CD14-positive monocyte (primary cell): Measurements from ENCODE around the gene ZFHX3. TPM values are rescaled to one million over a fixed set of nuclear protein-coding genes. Genes with fewer than 3 reads are reported as not detected.

Experiments used
- DNase-seq, 3 donors: peaks; one replicate each; pipeline ENCODE4 v3.0.0-alpha.2; 2011 to 2022
- H2AFZ ChIP-seq: 2 replicates; pipeline ENCODE4 v1.6.0; 2012; ENCODE audit warnings: mild to moderate bottlenecking, low read depth, low read length, inconsistent platforms; ENCODE audit not compliant: insufficient read depth, poor library complexity, severe bottlenecking
- H3K27ac ChIP-seq, 2 donors: 1 replicate in 1 of 2; 2 replicates in 1 of 2; pipeline ENCODE4 v1.5.1; 2012 to 2013; ENCODE audit warnings: low read length in 2 of 2, control low read depth in 1 of 2, inconsistent platforms in 1 of 2, low read depth in 1 of 2, mild to moderate bottlenecking in 1 of 2
- H3K27me3 ChIP-seq, 2 donors: one replicate each; pipeline versions ENCODE4 v1.6.0 to v1.6.1; 2011 to 2013; ENCODE audit warnings: low read length in 2 of 2; ENCODE audit not compliant: control insufficient read depth in 2 of 2, insufficient read depth in 2 of 2
- H3K36me3 ChIP-seq, 2 donors: replicated peaks in 1 of 2; 1 replicate in 1 of 2; 2 replicates in 1 of 2; pipeline versions ENCODE4 v1.5.1 to v1.6.1; 2012 to 2013; ENCODE audit warnings: low read length in 2 of 2, control low read depth in 1 of 2, inconsistent platforms in 1 of 2, mild to moderate bottlenecking in 1 of 2; ENCODE audit not compliant: insufficient read depth in 2 of 2, control insufficient read depth in 1 of 2
- H3K4me1 ChIP-seq, 2 donors: 1 replicate in 1 of 2; 2 replicates in 1 of 2; pipeline versions ENCODE4 v1.5.1 to v1.6.1; 2012 to 2013; ENCODE audit warnings: low read length in 2 of 2, control low read depth in 1 of 2, inconsistent platforms in 1 of 2, mild to moderate bottlenecking in 1 of 2, moderate library complexity in 1 of 2; ENCODE audit not compliant: insufficient read depth in 2 of 2, control insufficient read depth in 1 of 2
- H3K4me2 ChIP-seq: replicated peaks from 2 replicates; pipeline ENCODE3; 2012; ENCODE audit warnings: low read length, moderate library complexity, mild to moderate bottlenecking; ENCODE audit not compliant: poor library complexity, severe bottlenecking; ENCODE audit errors: extremely low read depth
- H3K4me3 ChIP-seq, 3 experiments: fragments of 200-600 bp in 1 of 3; sonication (generic) in 1 of 3; replicated peaks in 1 of 3; 1 replicate in 2 of 3; 2 replicates in 1 of 3; pipeline ENCODE4 v1.5.1; 2011 to 2013; ENCODE audit warnings: low read length in 3 of 3, mild to moderate bottlenecking in 3 of 3, control low read depth in 2 of 3, low read depth in 2 of 3, inconsistent platforms in 1 of 3, moderate library complexity in 1 of 3
- H3K79me2 ChIP-seq: 2 replicates; pipeline ENCODE4 v1.6.0; 2012; ENCODE audit warnings: mild to moderate bottlenecking, control low read depth, inconsistent platforms, low read length, moderate library complexity; ENCODE audit not compliant: insufficient read depth
- H3K9ac ChIP-seq: 2 replicates; pipeline ENCODE4 v1.6.0; 2017; ENCODE audit warnings: low read length, mild to moderate bottlenecking; ENCODE audit not compliant: insufficient read depth, poor library complexity, severe bottlenecking
- H3K9me3 ChIP-seq, 2 donors: replicated peaks in 1 of 2; 1 replicate in 1 of 2; 2 replicates in 1 of 2; pipeline versions ENCODE4 v1.5.1 to v1.6.1; 2012 to 2013; ENCODE audit warnings: low read length in 2 of 2, control low read depth in 1 of 2; ENCODE audit not compliant: control insufficient read depth in 1 of 2, insufficient read depth in 1 of 2
- H4K20me1 ChIP-seq: 2 replicates; pipeline ENCODE4 v1.6.0; 2012; ENCODE audit warnings: mild to moderate bottlenecking, low read length, control low read depth, moderate library complexity; ENCODE audit not compliant: insufficient read depth
- H3K27ac Mint-ChIP-seq, 7 donors: one replicate each; pipeline ENCODE4 v1.8.0; 2020; ENCODE audit warnings: mild to moderate bottlenecking in 7 of 7, mixed read lengths in 7 of 7, moderate library complexity in 6 of 7, inconsistent platforms in 2 of 7
- H3K27me3 Mint-ChIP-seq, 3 donors: one replicate each; pipeline ENCODE4 v1.8.0; 2021 to 2022; ENCODE audit warnings: low read depth in 3 of 3, mild to moderate bottlenecking in 3 of 3, mixed read lengths in 3 of 3, moderate library complexity in 3 of 3, inconsistent platforms in 1 of 3
- H3K36me3 Mint-ChIP-seq, 2 donors: one replicate each; pipeline ENCODE4 v1.8.0; 2020; ENCODE audit warnings: mixed read lengths in 2 of 2, inconsistent platforms in 1 of 2, mild to moderate bottlenecking in 1 of 2
- H3K4me1 Mint-ChIP-seq: one replicate; pipeline ENCODE4 v1.8.0; 2020; ENCODE audit warnings: mild to moderate bottlenecking, mixed read lengths
- H3K4me3 Mint-ChIP-seq, 2 donors: one replicate each; pipeline ENCODE4 v1.8.0; 2020; ENCODE audit warnings: mild to moderate bottlenecking in 2 of 2, mixed read lengths in 2 of 2, moderate library complexity in 1 of 2
- H3K9me3 Mint-ChIP-seq, 7 donors: one replicate each; pipeline ENCODE4 v1.8.0; 2020 to 2022; ENCODE audit warnings: mixed read lengths in 7 of 7, mild to moderate bottlenecking in 6 of 7, moderate library complexity in 6 of 7, inconsistent platforms in 2 of 7
- CTCF ChIP-seq: fragments of 200-600 bp; IDR thresholded peaks from one replicate; pipeline ENCODE4 v1.8.0; 2022; ENCODE audit warnings: antibody characterized with exemption, mild to moderate bottlenecking
- WGBS: methylation state at CpG from one replicate; pipeline ENCODE4 v1.1.5; 2013; ENCODE audit warnings: missing lambda C conversion rate; ENCODE audit not compliant: insufficient coverage; 5-methylcytosine and 5-hydroxymethylcytosine counted together
- intact Hi-C, 2 donors: fragments of 100-400 bp; cut with micrococcal nuclease; formaldehyde crosslinking; loops; one replicate each; pipeline versions ENCODE4 v1.15.0 to v1.15.1; 2023
- polyA plus RNA-seq, 3 donors: library from polyadenylated mRNA; depleted of rRNA in 1 of 3; unstranded in 2 of 3; stranded (reverse) in 1 of 3; fragments of 300-500 nt in 2 of 3; fragments of >200 nt in 1 of 3; fragmentation: Illumina TruSeq in 2 of 3; gene quantifications; 1 replicate in 2 of 3; 2 replicates in 1 of 3; pipeline ENCODE4 v1.2.3, GENCODE V29; 2012 to 2021

ZFHX3 gene
- polyA plus RNA-seq, 3 donors = 0.42 to 4.2 (median 0.43) TPM

- peaks cover 44% of the 10 kb centered on the region for H3K4me1 Mint-ChIP-seq
- H4K20me1 ChIP-seq = peaks cover 24% of the 10 kb centered on the region
- H3K4me2 ChIP-seq = no peak overlapping the region
- H3K4me1 ChIP-seq = peaks cover 20 to 32% of the 10 kb centered on the region in 2 donors
- H3K4me3 ChIP-seq = no peak overlapping the region
- 85% methylated on average over 5 of the region's 8 CpGs for WGBS
- no peak overlapping the region for H3K4me3 Mint-ChIP-seq
- H3K27me3 Mint-ChIP-seq = peaks cover 2 to 3% (median 2%) of the 10 kb centered on the region in 3 donors
- no peak overlapping the region for H2AFZ ChIP-seq
- no peak for DNase-seq
- H3K27ac Mint-ChIP-seq = peak overlapping the region in 1 of 7 donors; percentile 59
- no peaks in the 10 kb centered on the region for H3K27me3 ChIP-seq
- no peak for TF ChIP-seq CTCF
- H3K9me3 ChIP-seq = no peaks in the 10 kb centered on the region
- H3K36me3 Mint-ChIP-seq = peaks cover 11 to 22% of the 10 kb centered on the region in 2 donors
- no peak overlapping the region for H3K27ac ChIP-seq
- no peak overlapping the region for H3K9ac ChIP-seq
- H3K36me3 ChIP-seq = no peaks in the 10 kb centered on the region
- H3K79me2 ChIP-seq = no peaks in the 10 kb centered on the region
- peaks cover 0 to 1% (median 0%) of the 10 kb centered on the region in 7 donors for H3K9me3 Mint-ChIP-seq
- intact Hi-C loops = loop anchor here in 1 of 2 donors (10.0 kb wide), 1 partner anchor 128 kb away; no protein-coding TSS in a partner anchor
These were observed 201.3 kb downstream of the ZFHX3 start for GRCh38 chr16:72846594-72846993.

- no peak overlapping the region for H3K4me3 Mint-ChIP-seq
- H3K27ac Mint-ChIP-seq = no peak overlapping the region
- no peak for TF ChIP-seq CTCF
- H3K4me3 ChIP-seq = no peak overlapping the region
- peaks cover 29 to 39% of the 10 kb centered on the region in 2 donors for H3K4me1 ChIP-seq
- intact Hi-C loops = loop anchor here in 1 of 2 donors (10.0 kb wide), 1 partner anchor 129 kb away; no protein-coding TSS in a partner anchor
- no peak overlapping the region for H3K9ac ChIP-seq
- over 99% methylated on average over 14 of the region's 16 CpGs for WGBS
- no peaks in the 10 kb centered on the region for H3K27me3 ChIP-seq
- no peak for DNase-seq
- H4K20me1 ChIP-seq = peaks cover 27% of the 10 kb centered on the region
- no peak overlapping the region for H3K4me2 ChIP-seq
- H2AFZ ChIP-seq = no peak overlapping the region
- H3K4me1 Mint-ChIP-seq = peaks cover 45% of the 10 kb centered on the region
- no peaks in the 10 kb centered on the region for H3K79me2 ChIP-seq
- H3K9me3 ChIP-seq = no peaks in the 10 kb centered on the region
- H3K36me3 Mint-ChIP-seq = peaks cover 11 to 22% of the 10 kb centered on the region in 2 donors
- no peak overlapping the region for H3K27ac ChIP-seq
- no peaks in the 10 kb centered on the region for H3K36me3 ChIP-seq
- peaks cover 0 to 1% (median 0%) of the 10 kb centered on the region in 7 donors for H3K9me3 Mint-ChIP-seq
- peaks cover 2 to 3% (median 2%) of the 10 kb centered on the region in 3 donors for H3K27me3 Mint-ChIP-seq
These were observed 202.5 kb downstream of the ZFHX3 start for GRCh38 chr16:72845322-72846020.
